ENCODE measurements around the gene KLHL18. TPM values are rescaled to one million over a fixed set of nuclear protein-coding genes. Genes with fewer than 3 reads are reported as not detected.

Gene KLHL18
- total and polyA plus RNA-seq, 12 donors, result 32.1 to 85.7 (median 45.2) TPM

GRCh38 chr3:47294392-47294791, 11.6 kb downstream of the KLHL18 start:
- Histone ChIP-seq H3K9me3 (no peaks in the 10 kb centered on the region), H3K4me3 (no peak overlapping the region), H3K36me3 (peaks cover 0 to 33% (median 0%) of the 10 kb centered on the region in 9 donors), H3K27ac (no peak overlapping the region), H3K4me1 (peaks cover 0 to 42% (median 12%) of the 10 kb centered on the region in 9 donors), H3K27me3 (no peaks in the 10 kb centered on the region)
- intact Hi-C loops (cut with DNase I), result no loop called here
- TF ChIP-seq, protein P1, sequence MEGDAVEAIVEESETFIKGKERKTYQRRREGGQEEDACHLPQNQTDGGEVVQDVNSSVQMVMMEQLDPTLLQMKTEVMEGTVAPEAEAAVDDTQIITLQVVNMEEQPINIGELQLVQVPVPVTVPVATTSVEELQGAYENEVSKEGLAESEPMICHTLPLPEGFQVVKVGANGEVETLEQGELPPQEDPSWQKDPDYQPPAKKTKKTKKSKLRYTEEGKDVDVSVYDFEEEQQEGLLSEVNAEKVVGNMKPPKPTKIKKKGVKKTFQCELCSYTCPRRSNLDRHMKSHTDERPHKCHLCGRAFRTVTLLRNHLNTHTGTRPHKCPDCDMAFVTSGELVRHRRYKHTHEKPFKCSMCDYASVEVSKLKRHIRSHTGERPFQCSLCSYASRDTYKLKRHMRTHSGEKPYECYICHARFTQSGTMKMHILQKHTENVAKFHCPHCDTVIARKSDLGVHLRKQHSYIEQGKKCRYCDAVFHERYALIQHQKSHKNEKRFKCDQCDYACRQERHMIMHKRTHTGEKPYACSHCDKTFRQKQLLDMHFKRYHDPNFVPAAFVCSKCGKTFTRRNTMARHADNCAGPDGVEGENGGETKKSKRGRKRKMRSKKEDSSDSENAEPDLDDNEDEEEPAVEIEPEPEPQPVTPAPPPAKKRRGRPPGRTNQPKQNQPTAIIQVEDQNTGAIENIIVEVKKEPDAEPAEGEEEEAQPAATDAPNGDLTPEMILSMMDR (IDR thresholded peaks at IDR 0.05), result no peak
- 86 to 91% methylated on average over 3 of the region's 3 CpGs for WGBS, 2 donors
- DNase-seq, result no peak
- ATAC-seq, result no peak

- no peaks in the 10 kb centered on the region for H3K27me3 ChIP-seq
- H3K4me3 ChIP-seq, result no peak overlapping the region
- H3K27ac ChIP-seq, result no peak overlapping the region
- intact Hi-C loops (cut with DNase I), result no loop called here
- TF ChIP-seq, protein P1 (IDR thresholded peaks at IDR 0.05), result no peak
- ATAC-seq (no peak), DNase-seq (no peak)
- H3K4me1 ChIP-seq, result peaks cover 0 to 44% (median 12%) of the 10 kb centered on the region in 9 donors
- H3K9me3 ChIP-seq, result no peaks in the 10 kb centered on the region
- 95% methylated on average over 2 of the region's 2 CpGs for WGBS, 2 donors
- H3K36me3 ChIP-seq, result peaks cover 0 to 24% (median 0%) of the 10 kb centered on the region in 9 donors
Measured at GRCh38 chr3:47295322-47295721, 12.6 kb downstream of the KLHL18 start.

DNA sequence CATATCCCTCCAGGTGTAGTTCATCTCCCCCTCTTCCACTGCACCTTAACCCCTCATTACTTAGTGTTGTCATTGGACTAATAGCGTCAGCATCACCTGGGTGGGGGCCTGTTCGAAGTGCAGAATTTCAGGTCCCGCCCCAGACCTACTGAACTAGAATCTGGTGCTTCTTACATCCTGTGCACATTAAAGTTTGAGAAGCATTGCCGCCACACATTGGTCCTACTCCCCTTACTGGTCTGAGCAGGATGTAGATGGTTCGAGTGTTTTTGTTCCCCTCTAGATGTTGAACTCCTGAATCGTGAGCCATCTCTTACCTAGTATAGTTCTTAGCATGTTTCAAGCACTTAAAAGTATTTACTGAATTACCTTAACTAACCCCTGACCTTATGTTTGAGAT, 13.2 kb downstream of the KLHL18 start:
- WGBS, 2 donors, result 83 to 93% methylated on average over 6 of the region's 6 CpGs
- TF ChIP-seq, protein P1 (IDR thresholded peaks at IDR 0.05), result no peak
- Histone ChIP-seq H3K4me3 (no peak overlapping the region), H3K36me3 (peaks cover 0 to 17% (median 0%) of the 10 kb centered on the region in 9 donors), H3K4me1 (peaks cover 0 to 44% (median 12%) of the 10 kb centered on the region in 9 donors), H3K27ac (no peak overlapping the region), H3K27me3 (no peaks in the 10 kb centered on the region), H3K9me3 (no peaks in the 10 kb centered on the region)
- intact Hi-C loops (cut with DNase I), result no loop called here
- DNase-seq (no peak), ATAC-seq (no peak)

- H3K27ac ChIP-seq, result peak overlapping the region in 2 of 10 donors; percentile 23 to 38
- no peak for DNase-seq
- no peaks in the 10 kb centered on the region for H3K9me3 ChIP-seq
- intact Hi-C loops (cut with DNase I), result no loop called here
- peak in 6 of 8 donors; percentile 35 to 67 (median 52) for ATAC-seq
- H3K27me3 ChIP-seq, result no peaks in the 10 kb centered on the region
- H3K4me3 ChIP-seq, result no peak overlapping the region
- H3K36me3 ChIP-seq, result peaks cover 0 to 20% (median 0%) of the 10 kb centered on the region in 9 donors
- 84 to 93% methylated on average over 2 of the region's 2 CpGs for WGBS, 2 donors
- TF ChIP-seq, protein P1 (IDR thresholded peaks at IDR 0.05), result no peak
- peaks cover 0 to 44% (median 12%) of the 10 kb centered on the region in 9 donors for H3K4me1 ChIP-seq
Measured at GRCh38 chr3:47296562-47297302, 14.0 kb downstream of the KLHL18 start.
